ENCODE data around the gene SETD6.

- TF ChIP-seq CTCF (conservative IDR thresholded peaks at IDR 0.05; ENCODE audit: low read depth in 2 of 2): no peak
- no peak for TF ChIP-seq CREB1 (CRISPR knock-in tag; IDR thresholded peaks at IDR 0.05; ENCODE audit: low read depth)
- no peak for TF ChIP-seq POLR2AphosphoS5 (IDR thresholded peaks at IDR 0.05; ENCODE audit: low read depth)
- TF ChIP-seq EZH2phosphoT487 (IDR thresholded peaks at IDR 0.05; ENCODE audit: unreplicated experiment): no peak
- TF ChIP-seq EZH2 (IDR thresholded peaks at IDR 0.05; ENCODE audit: low read depth, unreplicated experiment): no peak
- TF ChIP-seq REST (IDR thresholded peaks at IDR 0.05; ENCODE audit: unreplicated experiment): no peak
- no peak for TF ChIP-seq JUNB (IDR thresholded peaks at IDR 0.05; ENCODE audit: unreplicated experiment)
- no peak for TF ChIP-seq ZNF462 (CRISPR knock-in tag; IDR thresholded peaks at IDR 0.05)
- TF ChIP-seq ETS1 (IDR thresholded peaks at IDR 0.05): no peak
- TF ChIP-seq ZNF114 (CRISPR knock-in tag; IDR thresholded peaks at IDR 0.05): no peak
Observed at GRCh38 chr16:58532414-58532813, 17.1 kb downstream of the SETD6 start.

Measured in GM23338 (cell line).